ENCODE data around the gene ZNF430.

ZNF430 gene

GRCh38 chr19:21101521-21102242, 81.2 kb downstream of the ZNF430 start:
- H3K4me3 ChIP-seq (ENCODE audit: low read length) = no peak overlapping the region
- no peak for DNase-seq (ENCODE audit: low read depth, low spot score)

- H3K4me3 ChIP-seq (ENCODE audit: low read length) = no peak overlapping the region
- DNase-seq (ENCODE audit: low read depth, low spot score) = no peak
These were observed 88.7 kb downstream of the ZNF430 start for GRCh38 chr19:21109116-21109515.
